HUES6 (cell line): ENCODE results near the gene C1orf232.

Source experiments
- H3K27ac ChIP-seq: 2 replicates; pipeline ENCODE4 v1.7.0; 2013; ENCODE audit warnings: low read depth, mild to moderate bottlenecking, low read length, inconsistent platforms
- H3K27me3 ChIP-seq: 2 replicates; pipeline ENCODE4 v1.6.1; 2013; ENCODE audit warnings: low read length; ENCODE audit not compliant: control insufficient read depth, insufficient read depth
- H3K36me3 ChIP-seq: 2 replicates; pipeline ENCODE4 v1.6.1; 2013; ENCODE audit warnings: low read length; ENCODE audit not compliant: control insufficient read depth, insufficient read depth
- H3K4me1 ChIP-seq: 2 replicates; pipeline ENCODE4 v1.6.1; 2013; ENCODE audit warnings: low read length; ENCODE audit not compliant: control insufficient read depth, insufficient read depth
- H3K4me3 ChIP-seq: 2 replicates; pipeline ENCODE4 v1.5.1; 2013; ENCODE audit warnings: low read depth, low read length
- H3K9ac ChIP-seq: one replicate; pipeline ENCODE4 v1.6.1; 2013; ENCODE audit warnings: mild to moderate bottlenecking, low read length
- H3K9me3 ChIP-seq: 2 replicates; pipeline ENCODE4 v1.6.1; 2013; ENCODE audit warnings: low read depth, low read length; ENCODE audit not compliant: control insufficient read depth, insufficient read depth

C1orf232 gene

DNA sequence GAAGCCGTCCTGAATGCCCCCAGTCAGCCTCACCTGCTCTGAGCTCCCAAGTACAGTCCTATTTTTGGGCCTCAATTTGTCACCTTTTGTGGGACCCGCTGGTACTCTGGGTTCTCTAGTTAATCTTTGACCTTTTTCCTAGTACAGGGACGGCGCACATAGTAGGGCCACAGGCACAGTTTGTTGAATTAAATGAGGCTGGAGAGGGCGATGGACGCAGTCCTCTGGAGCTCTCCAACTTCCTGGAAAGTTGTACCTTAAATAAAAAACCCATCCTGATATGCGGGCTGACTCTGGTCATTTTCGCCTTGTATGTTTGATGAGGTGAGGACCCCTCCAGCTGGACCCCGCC lies 5.1 kb downstream of the C1orf232 start:
- H3K9ac ChIP-seq = no peak overlapping the region
- no peaks in the 10 kb centered on the region for H3K9me3 ChIP-seq
- peaks cover 77% of the 10 kb centered on the region for H3K27me3 ChIP-seq
- H3K36me3 ChIP-seq = no peaks in the 10 kb centered on the region
- H3K27ac ChIP-seq = no peak overlapping the region
- H3K4me3 ChIP-seq = peak overlapping the region; percentile 69; the same call in 1 of the 2 replicates
- H3K4me1 ChIP-seq = peaks cover 40% of the 10 kb centered on the region

- Histone ChIP-seq H3K27ac (no peak overlapping the region), H3K9me3 (no peaks in the 10 kb centered on the region), H3K36me3 (no peaks in the 10 kb centered on the region), H3K4me1 (peaks cover 49% of the 10 kb centered on the region), H3K27me3 (peaks cover 87% of the 10 kb centered on the region), H3K9ac (peak overlapping the region; percentile 5), H3K4me3 (peak overlapping the region; percentile 59)
Measured at GRCh38 chr1:26162220-26162709, 6.5 kb downstream of the C1orf232 start.

GRCh38 chr1:26161415-26162219 lies 7.1 kb downstream of the C1orf232 start:
- H3K9me3 ChIP-seq = no peaks in the 10 kb centered on the region
- H3K4me1 ChIP-seq = peaks cover 50% of the 10 kb centered on the region
- no peak overlapping the region for H3K27ac ChIP-seq
- no peaks in the 10 kb centered on the region for H3K36me3 ChIP-seq
- peaks cover 85% of the 10 kb centered on the region for H3K27me3 ChIP-seq
- H3K9ac ChIP-seq = peak overlapping the region; percentile 10
- peak overlapping the region; percentile 59 for H3K4me3 ChIP-seq

DNA sequence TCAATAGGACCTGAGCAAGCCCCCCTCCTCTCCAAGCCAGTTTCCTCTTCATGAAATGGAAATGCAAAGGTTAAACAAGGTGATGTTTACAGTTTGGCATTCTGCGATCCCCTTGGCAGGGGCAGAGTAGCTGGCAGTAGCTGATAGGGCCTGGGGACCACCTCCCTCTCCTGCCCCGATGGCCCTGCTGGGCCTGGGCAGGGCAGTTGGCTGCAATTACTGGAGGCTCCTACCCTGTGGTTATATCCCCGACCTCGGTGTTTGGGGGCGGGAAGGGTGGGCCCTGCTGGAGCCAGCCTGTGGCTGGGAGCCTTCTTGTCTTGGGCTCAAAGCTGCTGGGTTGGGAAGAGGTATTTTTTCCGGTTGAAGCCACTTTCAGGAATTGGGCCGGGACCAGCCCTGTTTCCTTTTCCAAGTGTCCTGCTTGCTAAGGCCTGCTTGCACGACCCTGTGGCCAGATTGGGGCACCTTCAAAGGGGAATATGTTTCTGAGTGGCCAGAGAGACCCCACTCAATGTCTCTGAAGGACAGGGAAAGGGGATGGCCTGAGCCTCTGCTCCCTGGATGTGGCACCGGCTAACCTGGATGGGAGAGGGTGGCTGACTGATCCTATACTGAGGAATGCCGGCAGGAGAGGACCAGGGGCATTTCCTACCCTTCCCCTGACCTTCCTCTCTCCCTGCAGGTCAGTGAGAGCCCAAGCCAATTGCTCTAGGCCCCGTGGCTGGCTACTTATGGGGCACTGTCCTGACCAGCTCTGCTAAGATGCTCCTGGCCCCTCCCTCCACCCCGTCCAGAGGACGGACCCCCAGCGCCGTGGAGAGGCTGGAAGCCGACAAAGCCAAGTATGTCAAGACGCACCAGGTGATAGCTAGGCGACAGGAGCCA lies 8.0 kb downstream of the C1orf232 start:
- H3K9ac ChIP-seq = peak overlapping the region; percentile 10
- no peak overlapping the region for H3K27ac ChIP-seq
- H3K9me3 ChIP-seq = no peaks in the 10 kb centered on the region
- peaks cover 87% of the 10 kb centered on the region for H3K27me3 ChIP-seq
- peaks cover 55% of the 10 kb centered on the region for H3K4me1 ChIP-seq
- H3K36me3 ChIP-seq = no peaks in the 10 kb centered on the region
- H3K4me3 ChIP-seq = peak overlapping the region; percentile 59

GRCh38 chr1:26159743-26160039 lies 9.1 kb downstream of the C1orf232 start:
- H3K9me3 ChIP-seq = no peaks in the 10 kb centered on the region
- H3K4me3 ChIP-seq = peak overlapping the region; percentile 38; the same call in 1 of the 2 replicates
- peaks cover 56% of the 10 kb centered on the region for H3K4me1 ChIP-seq
- H3K27me3 ChIP-seq = peaks cover 91% of the 10 kb centered on the region
- H3K9ac ChIP-seq = no peak overlapping the region
- H3K36me3 ChIP-seq = no peaks in the 10 kb centered on the region
- H3K27ac ChIP-seq = no peak overlapping the region

GRCh38 chr1:26158908-26159742 lies 9.6 kb downstream of the C1orf232 start, which contains the start of gene FAM110D:
FAM110D (plus strand) TSS chr1:26159079; CDS start chr1:26161292, 2,213 bp downstream.
- Histone ChIP-seq H3K27ac (no peak within 1 kb of the TSS), H3K9me3 (no peaks in the 10 kb centered on the region), H3K4me1 (peaks cover 57% of the 10 kb centered on the region), H3K9ac (peak within 1 kb of the TSS; percentile 40), H3K36me3 (no peaks in the 10 kb centered on the region), H3K4me3 (peak within 1 kb of the TSS; percentile 38; the same call in 1 of the 2 replicates), H3K27me3 (peaks cover 96% of the 10 kb centered on the region)

DNA sequence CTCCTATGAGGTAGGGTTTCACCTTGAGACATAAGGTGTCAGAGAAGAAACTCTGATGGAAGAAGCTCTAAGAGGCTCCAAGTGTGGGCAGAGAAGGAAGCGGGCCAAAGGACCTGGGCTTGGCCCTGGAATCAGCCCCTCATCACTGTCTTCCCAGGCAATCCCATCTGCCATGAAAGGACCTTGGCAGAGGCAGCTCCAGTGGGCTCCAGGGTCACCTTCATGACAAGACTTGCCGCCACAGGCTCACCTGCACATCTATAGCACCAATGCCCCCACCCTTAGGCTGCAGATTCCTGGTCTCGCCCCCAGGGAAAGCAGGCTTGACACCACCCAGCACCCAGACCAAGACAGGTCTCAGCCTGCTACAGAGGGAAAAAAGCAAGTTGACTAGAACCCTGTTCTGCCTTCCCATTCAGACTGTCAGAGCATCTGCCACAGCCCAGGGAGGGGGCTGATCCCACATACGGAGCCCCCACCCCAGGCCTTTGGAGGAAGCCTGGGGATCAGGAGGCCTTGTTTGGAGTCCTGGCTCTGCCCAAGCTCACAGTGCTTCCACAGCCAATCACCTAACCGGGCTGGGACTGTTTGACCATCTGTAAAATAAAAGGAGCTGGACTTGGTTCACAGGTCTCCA lies 10.4 kb downstream of the C1orf232 start:
- peaks cover 57% of the 10 kb centered on the region for H3K4me1 ChIP-seq

DNA sequence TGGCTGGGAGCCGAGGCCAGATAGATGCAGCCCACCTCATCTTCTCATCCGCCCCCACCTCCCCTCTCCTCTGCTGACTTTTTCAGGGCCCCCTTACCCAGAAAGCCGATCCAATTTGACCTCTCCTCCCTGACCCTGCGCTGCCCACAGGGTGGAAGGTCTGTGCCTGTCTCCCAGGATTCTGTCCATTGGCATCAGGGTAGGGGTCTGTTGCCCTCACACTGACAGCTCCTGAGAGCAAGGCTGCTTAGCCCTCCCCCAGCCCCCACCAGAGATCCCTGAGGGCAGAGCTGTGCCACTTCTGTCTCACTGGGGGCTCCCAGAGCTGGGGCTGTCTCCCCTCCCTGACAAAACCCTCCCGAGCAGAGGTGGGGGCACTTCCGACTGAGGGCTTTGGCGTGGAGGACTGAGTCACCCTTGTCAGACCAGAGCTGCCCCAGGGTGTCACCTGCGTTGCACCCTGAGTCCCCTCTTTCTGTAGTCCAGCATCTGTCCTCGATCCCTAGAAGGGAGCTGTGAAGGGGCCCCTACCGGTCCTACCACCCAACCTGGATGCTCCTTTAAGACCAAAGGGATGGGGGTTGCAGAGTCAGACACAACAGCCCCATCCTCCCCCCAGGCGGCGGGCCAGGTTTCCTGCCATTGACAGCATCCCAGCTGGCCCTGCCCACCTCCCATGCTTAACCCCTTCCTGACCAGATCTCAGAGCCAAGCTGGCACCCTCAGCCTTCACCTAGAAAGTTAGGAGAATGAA lies 12.3 kb downstream of the C1orf232 start:
- peak overlapping the region; percentile 49 for H3K4me3 ChIP-seq
- H3K9me3 ChIP-seq = no peaks in the 10 kb centered on the region
- H3K36me3 ChIP-seq = no peaks in the 10 kb centered on the region
- H3K27me3 ChIP-seq = peaks cover 92% of the 10 kb centered on the region
- no peak overlapping the region for H3K27ac ChIP-seq
- H3K4me1 ChIP-seq = peaks cover 56% of the 10 kb centered on the region
- H3K9ac ChIP-seq = no peak overlapping the region

More for the DNA sequence above, 10.4 kb downstream of the C1orf232 start:
- Histone ChIP-seq H3K27me3 (peaks cover 96% of the 10 kb centered on the region), H3K36me3 (no peaks in the 10 kb centered on the region), H3K9ac (no peak overlapping the region), H3K4me3 (no peak overlapping the region; the same call in 1 of the 2 replicates), H3K27ac (no peak overlapping the region), H3K9me3 (no peaks in the 10 kb centered on the region)

- peak overlapping the region; percentile 49 for H3K4me3 ChIP-seq
- no peaks in the 10 kb centered on the region for H3K36me3 ChIP-seq
- peaks cover 88% of the 10 kb centered on the region for H3K27me3 ChIP-seq
- H3K9me3 ChIP-seq = no peaks in the 10 kb centered on the region
- peaks cover 48% of the 10 kb centered on the region for H3K4me1 ChIP-seq
- H3K27ac ChIP-seq = no peak overlapping the region
- H3K9ac ChIP-seq = no peak overlapping the region
Measured at GRCh38 chr1:26155370-26156284, 13.1 kb downstream of the C1orf232 start.
